Measurements from ENCODE around the gene OR2S2. TPM values are rescaled to one million over a fixed set of nuclear protein-coding genes. Genes with fewer than 3 reads are reported as not detected.
A peak's percentile ranks its signal among the peaks of the same experiment; 100 is the strongest.

The OR2S2 gene
- total and polyA plus RNA-seq, 2 of the 8 experiments (the other 6 are each of a cell fraction or from before 2014, with no cell fraction given): not detected

DNA sequence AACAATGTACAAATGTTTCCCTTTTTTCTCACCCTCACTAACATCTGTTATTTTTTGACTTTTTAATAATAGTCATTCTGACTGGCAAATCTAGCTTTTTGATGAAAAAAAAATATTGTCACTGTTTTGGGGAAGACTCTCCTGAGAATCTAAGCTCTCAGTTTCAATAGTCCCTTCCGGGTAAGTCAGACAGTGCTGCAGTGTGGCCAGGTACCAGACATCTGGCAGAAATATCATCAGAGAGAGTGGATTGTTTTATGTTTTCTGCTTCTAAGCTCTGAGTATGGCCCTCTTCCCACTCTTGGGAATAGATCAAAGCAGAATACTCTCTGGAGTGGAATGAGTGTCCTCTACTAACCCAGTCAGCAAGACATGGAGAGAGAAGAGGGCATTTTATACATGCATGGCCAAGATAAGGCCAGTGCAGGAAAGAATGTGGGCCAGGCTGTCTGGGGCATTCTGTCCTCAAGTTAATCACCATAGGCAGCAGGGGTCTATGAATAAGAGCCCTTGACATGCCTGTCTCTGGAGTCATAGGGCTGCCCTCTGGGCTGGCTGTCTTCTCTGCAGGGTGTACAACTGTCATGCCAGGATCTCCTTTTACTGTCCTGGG is 38.5 kb upstream of the OR2S2 start:
- Histone ChIP-seq H2BK5ac (ENCODE audit: low read depth, low read length) (no peak overlapping the region), H3K79me1 (ENCODE audit: low read depth, low read length) (no peaks in the 10 kb centered on the region), H2AK5ac (ENCODE audit: low read depth, low read length) (no peak overlapping the region), H3K18ac (ENCODE audit: extremely low read depth, low read length) (no peak overlapping the region), H3K14ac (ENCODE audit: insufficient read length) (no peak overlapping the region), H3K36me3 (ENCODE audit: control insufficient read depth in 2 of 4, insufficient read depth in 4 of 4, low read length in 3 of 4) (no peaks in the 10 kb centered on the region), H3K4me3 (ENCODE audit: extremely low read depth in 1 of 4, insufficient read depth in 2 of 4, low read depth in 3 of 4, low read length in 4 of 4) (no peak overlapping the region), H4K20me1 (replicated peaks in 1 of 2; ENCODE audit: control insufficient read depth in 1 of 2, insufficient read depth in 2 of 2, low read length in 2 of 2) (no peaks in the 10 kb centered on the region), H4K91ac (replicated peaks; ENCODE audit: insufficient read length, low read length) (no peak overlapping the region), H3K9me3 (ENCODE audit: insufficient read depth in 2 of 2, low read depth in 1 of 2, low read length in 1 of 2) (peaks cover 4 to 7% of the 10 kb centered on the region in 2 experiments; a peak in 3 of 4 replicates), H3K56ac (replicated peaks; ENCODE audit: insufficient read length, low read depth, low read length) (no peak overlapping the region), H4K5ac (ENCODE audit: insufficient read length, low read depth, low read length) (no peak overlapping the region), H2BK20ac (ENCODE audit: low read length) (no peak overlapping the region), H3K4me2 (ENCODE audit: insufficient read depth in 1 of 2, low read depth in 2 of 2, low read length in 2 of 2) (no peak overlapping the region), H3K4ac (replicated peaks; ENCODE audit: insufficient read length, low read depth, low read length) (no peak overlapping the region), H3K27me3 (replicated peaks in 1 of 4; ENCODE audit: control insufficient read depth in 3 of 4, extremely low read depth in 1 of 4, insufficient read depth in 3 of 4, low read length in 3 of 4) (no peaks in the 10 kb centered on the region), H3K9ac (replicated peaks in 1 of 4; ENCODE audit: extremely low read depth in 1 of 4, low read depth in 3 of 4, low read length in 3 of 4) (no peak overlapping the region), H3K79me2 (ENCODE audit: control insufficient read depth in 1 of 2, insufficient read depth in 2 of 2, low read length in 2 of 2) (no peaks in the 10 kb centered on the region), H2BK120ac (replicated peaks; ENCODE audit: low read depth, low read length) (no peak overlapping the region), H3K4me1 (replicated peaks in 1 of 4; ENCODE audit: control insufficient read depth in 3 of 4, insufficient read depth in 4 of 4, low read length in 3 of 4) (peaks cover 0 to 4% (median 0%) of the 10 kb centered on the region in 4 experiments; a peak in 1 of 7 replicates), H4K8ac (ENCODE audit: extremely low read depth, insufficient read depth, low read length) (no peak overlapping the region), H2BK12ac (ENCODE audit: low read depth, low read length) (no peak overlapping the region), H2BK15ac (ENCODE audit: low read length) (no peak overlapping the region), H3K27ac (ENCODE audit: low read depth, low read length) (no peak overlapping the region), H3K23me2 (ENCODE audit: low read depth, low read length) (no peaks in the 10 kb centered on the region; the same call in 1 of the 2 replicates), H2AFZ (ENCODE audit: low read length) (no peak overlapping the region), H3K23ac (ENCODE audit: insufficient read length) (no peak overlapping the region)
- CTCF ChIA-PET (ENCODE audit: partially characterized antibody): interaction anchor here (0.6 to 1.8 kb wide), 6 partner anchors 12 to 372 kb away, joined by 3 to 13 read pairs (median 4); partner anchors contain the start of genes GBA2 and RGP1
- TF ChIP-seq CHD1 (IDR thresholded peaks at IDR 0.05; ENCODE audit: low read depth, low read length) (no peak), TEAD4 (IDR thresholded peaks at IDR 0.05; ENCODE audit: low read depth, low read length) (peak; percentile 46; the same call in 1 of the 2 replicates), JUND (IDR thresholded peaks at IDR 0.05; ENCODE audit: low read length) (peak; percentile 46; the same call in 1 of the 2 replicates)
- DNase-seq (ENCODE audit: low read depth in 1 of 2, low spot score in 2 of 2) (peak in 1 of 2 experiments; percentile 17), FAIRE-seq (no peak)
- 95% methylated on average over 1 of the region's 1 CpG; no CpG with 5 or more reads in 1 of the 2 experiments for WGBS, 2 experiments (ENCODE audit: extremely low coverage in 1 of 2, insufficient coverage in 1 of 2, insufficient read length in 1 of 2, insufficient replicate concordance in 2 of 2, low coverage in 1 of 2, low lambda C conversion rate in 2 of 2, missing lambda C conversion rate in 1 of 2)
- POLR2A ChIA-PET (ENCODE audit: partially characterized antibody): no interaction called here

All from H1 (cell line).